Activated T-helper 1 cell treated with Interleukin-2 at 50 U/mL for 16 hours (primary cell): ENCODE results near the gene PPP1R9A.

ENCODE experiments used
- DNase-seq: peaks from one replicate; pipeline ENCODE4 v3.0.0-alpha.2; 2020; ENCODE audit warnings: low read depth

The PPP1R9A gene

GRCh38 chr7:95041031-95041430, 133.6 kb downstream of the PPP1R9A start:
- no peak for DNase-seq

- DNase-seq = no peak
Measured at GRCh38 chr7:95045236-95045923, 138.0 kb downstream of the PPP1R9A start.

DNA sequence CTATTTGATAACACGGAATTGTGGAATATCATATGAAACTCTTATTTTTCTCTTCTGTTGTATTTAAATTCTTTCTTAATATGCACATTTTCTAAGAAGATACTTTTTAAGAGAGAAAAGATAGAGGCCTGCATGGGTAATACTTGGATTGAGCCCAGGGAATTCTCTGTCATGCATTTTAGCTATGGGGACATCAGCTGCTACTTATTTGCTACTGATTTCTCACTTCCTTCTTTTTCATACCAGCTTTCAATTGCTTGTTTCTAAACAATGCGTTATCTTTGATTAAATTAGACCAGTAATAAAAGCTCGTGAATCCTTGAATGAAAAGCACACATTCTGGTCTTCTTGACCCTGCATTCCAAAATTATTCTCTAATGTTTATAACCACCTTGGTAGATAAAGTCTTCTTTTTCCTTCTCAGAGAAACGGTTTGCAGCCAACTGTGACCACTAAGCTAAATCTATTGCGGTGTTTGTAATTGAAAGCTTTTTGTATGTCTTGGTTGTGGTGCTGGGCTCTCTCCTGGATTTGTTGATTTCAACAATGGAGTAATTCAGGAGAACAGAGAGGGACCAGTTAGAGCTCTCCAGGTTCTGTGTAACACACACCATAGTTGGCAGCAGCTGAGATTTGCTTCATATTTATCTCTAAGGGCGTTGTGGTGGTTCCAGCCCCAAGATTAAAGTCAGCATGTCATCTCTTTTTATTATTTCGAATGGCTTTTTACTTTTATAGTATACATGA, 139.3 kb downstream of the PPP1R9A start:
- no peak for DNase-seq

- no peak for DNase-seq
Measured at GRCh38 chr7:95047291-95047690, 139.9 kb downstream of the PPP1R9A start.

DNA sequence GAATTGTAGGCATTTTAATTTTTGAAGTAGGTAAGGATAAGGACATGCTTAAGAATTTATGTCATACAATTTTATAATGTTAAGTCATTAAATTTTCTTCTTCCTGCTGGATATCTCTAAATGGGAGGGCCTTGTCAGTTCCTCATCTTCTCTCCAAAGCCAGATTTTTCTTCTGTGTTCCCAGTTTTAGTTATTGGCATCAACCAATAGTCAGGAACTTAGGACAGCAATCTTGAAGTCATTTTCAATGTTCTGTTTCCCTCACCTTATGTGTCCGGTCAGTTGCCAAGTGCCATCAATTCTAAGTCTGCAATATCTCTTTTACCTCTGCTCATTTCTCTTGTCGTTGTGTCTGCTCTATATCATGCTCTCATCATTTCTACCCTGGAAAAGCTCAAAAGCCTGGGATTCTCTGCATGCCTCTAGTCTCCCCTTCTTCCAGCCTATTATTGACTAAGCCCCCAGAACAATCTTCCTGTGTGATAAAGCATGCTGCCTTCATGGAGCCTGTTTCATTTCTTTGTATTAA, 145.2 kb downstream of the PPP1R9A start:
- DNase-seq = no peak

GRCh38 chr7:95054386-95054785, 147.0 kb downstream of the PPP1R9A start:
- DNase-seq = no peak

DNA sequence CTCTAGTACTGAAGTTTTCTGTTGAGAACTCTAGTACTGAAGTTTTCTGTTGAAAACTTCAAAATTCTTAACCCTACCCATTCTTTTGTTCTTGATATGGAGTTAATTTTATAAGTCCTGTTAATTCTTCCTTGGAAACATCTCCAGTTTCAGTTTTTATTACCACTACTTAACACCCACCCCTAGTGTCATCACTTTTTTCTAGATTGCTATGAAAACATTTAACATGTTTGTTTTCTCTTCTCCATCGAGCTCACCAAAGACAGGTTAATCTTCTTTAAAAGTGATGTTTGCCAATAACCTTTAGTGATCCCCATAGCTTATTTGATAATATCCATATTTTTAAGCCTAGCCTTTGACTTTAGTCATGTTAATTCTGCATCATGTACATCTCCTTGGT, 147.9 kb downstream of the PPP1R9A start:
- DNase-seq = no peak

- DNase-seq = no peak
Measured at GRCh38 chr7:95056107-95056739, 148.8 kb downstream of the PPP1R9A start.

DNA sequence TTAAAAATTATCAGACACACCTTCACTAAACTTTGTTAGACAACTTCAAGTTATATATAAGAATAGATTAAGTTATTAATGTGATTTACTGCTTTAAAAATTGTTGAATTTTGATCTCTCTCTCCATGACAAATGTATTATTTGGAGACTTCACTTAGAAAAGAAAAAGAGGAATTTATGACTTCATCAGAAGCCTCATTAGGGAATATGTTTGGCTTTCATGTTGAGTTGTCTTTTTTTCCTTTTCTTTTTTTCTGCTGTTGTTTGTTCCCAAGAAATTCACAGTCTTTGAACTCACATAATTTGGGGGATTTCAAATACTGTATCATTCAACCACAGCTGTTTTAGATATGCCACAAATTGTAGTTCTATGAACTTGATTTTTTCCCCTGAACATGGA, 149.5 kb downstream of the PPP1R9A start:
- no peak for DNase-seq

DNA sequence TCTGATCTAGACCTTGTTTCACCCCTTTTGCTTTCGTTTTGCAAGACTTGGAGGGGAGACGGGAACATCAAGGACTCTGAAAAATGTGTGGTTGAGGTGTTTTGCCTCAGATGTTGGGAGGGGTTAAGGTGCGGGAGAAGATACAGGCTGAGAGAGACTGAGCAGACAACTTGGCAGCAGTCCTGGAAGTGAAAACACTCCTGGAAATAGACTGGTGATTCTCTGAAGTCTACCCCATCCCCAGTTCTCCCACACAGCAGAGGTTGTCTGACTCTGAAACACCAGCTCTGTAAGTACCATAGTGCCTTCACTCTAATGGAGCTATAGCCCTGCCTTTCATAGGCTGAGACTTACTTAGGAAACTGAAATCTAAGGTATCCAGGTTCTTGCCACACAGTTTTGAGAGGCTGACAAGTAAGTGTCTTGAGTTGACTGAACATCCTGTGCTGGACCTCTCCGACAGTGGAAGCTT, 152.5 kb downstream of the PPP1R9A start:
- DNase-seq = no peak

- no peak for DNase-seq
Measured at GRCh38 chr7:95062901-95063300, 155.5 kb downstream of the PPP1R9A start.

GRCh38 chr7:95066737-95067530, 159.5 kb downstream of the PPP1R9A start:
- DNase-seq = no peak

- no peak for DNase-seq
Measured at GRCh38 chr7:95088536-95089215, 181.3 kb downstream of the PPP1R9A start.

- DNase-seq = no peak
Measured at GRCh38 chr7:95089414-95090315, 182.3 kb downstream of the PPP1R9A start.

- DNase-seq = no peak
Measured at GRCh38 chr7:95092324-95092723, 184.9 kb downstream of the PPP1R9A start.

GRCh38 chr7:95095259-95095965, 188.0 kb downstream of the PPP1R9A start:
- DNase-seq = no peak

DNA sequence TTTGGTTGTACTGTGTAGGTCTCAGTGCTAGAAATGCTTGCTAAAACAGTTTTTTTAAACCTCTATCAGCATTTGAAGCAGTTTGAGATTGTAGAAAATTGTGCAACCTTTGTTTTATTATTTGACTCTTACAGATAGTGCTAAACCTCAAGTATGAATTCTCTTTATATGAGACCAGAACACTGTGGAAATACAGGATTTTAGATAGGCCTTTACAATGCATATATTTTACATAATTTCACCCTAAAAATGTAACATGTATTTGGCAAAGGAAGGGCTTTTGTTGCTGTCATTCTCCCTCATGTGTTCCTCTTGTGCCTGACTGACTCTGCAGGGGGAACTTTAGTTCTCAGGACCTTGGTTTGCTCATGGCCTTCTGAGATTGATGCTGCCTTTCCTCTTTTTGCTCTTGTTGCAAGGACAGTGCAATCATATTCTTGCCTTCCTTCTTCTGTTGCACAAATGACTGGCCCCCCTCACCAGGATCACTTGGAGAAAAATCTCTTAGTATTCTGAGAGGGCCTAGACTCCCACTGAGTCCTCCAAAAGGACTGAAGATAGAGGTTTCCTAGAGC, 188.7 kb downstream of the PPP1R9A start:
- no peak for DNase-seq

GRCh38 chr7:95097291-95097690, 189.9 kb downstream of the PPP1R9A start:
- no peak for DNase-seq

DNA sequence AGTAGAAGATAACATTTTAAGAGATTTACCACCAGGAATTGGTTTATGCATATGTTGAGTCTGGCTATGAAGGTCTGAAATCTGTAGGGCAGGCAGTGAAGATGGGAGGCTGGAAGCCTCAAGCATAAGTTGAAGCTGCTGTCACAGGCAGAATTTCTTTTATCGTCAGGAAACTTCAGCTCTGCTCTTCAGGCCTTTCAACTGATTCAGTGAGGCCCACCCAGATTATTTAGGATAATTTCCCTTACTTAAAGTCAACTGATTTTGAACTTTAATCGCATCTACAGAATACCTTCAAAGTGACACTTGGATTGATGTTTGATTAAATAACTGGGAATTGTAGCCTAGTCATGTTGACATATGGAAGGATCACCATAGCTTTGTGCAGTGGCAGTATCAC, 190.5 kb downstream of the PPP1R9A start:
- no peak for DNase-seq
